Ishikawa (cell line): ENCODE measurements around the gene XPO5.

Experiments used
- CEBPB ChIP-seq: IDR thresholded peaks from 2 replicates; pipeline ENCODE4 v1.6.1; 2012
- CREB1 ChIP-seq: IDR thresholded peaks from 2 replicates; pipeline ENCODE4 v1.6.1; 2012; ENCODE audit warnings: low read depth
- EGR1 ChIP-seq: IDR thresholded peaks from 2 replicates; pipeline ENCODE4 v1.6.1; 2012
- EP300 ChIP-seq: IDR thresholded peaks from 2 replicates; pipeline ENCODE4 v1.6.1; 2012; ENCODE audit warnings: borderline replicate concordance
- MAX ChIP-seq: IDR thresholded peaks from 2 replicates; pipeline ENCODE4 v1.6.1; 2012
- NFIC ChIP-seq: IDR thresholded peaks from 2 replicates; pipeline ENCODE4 v1.6.1; 2012
- RAD21 ChIP-seq: IDR thresholded peaks from 2 replicates; pipeline ENCODE4 v1.6.1; 2012; ENCODE audit warnings: low read depth
- TAF1 ChIP-seq: IDR thresholded peaks from 2 replicates; pipeline ENCODE4 v1.6.1; 2012; ENCODE audit warnings: low read depth, mild to moderate bottlenecking
- TCF12 ChIP-seq: IDR thresholded peaks from 2 replicates; pipeline ENCODE4 v1.6.1; 2012; ENCODE audit warnings: low read depth
- TEAD4 ChIP-seq: IDR thresholded peaks from 2 replicates; pipeline ENCODE4 v1.6.1; 2012
- YY1 ChIP-seq: IDR thresholded peaks from 2 replicates; pipeline ENCODE4 v1.6.1; 2012; ENCODE audit warnings: low read depth
- TF ChIP-seq, protein P1 (sequence below): IDR thresholded peaks from 2 replicates; pipeline ENCODE4 v1.6.1; 2012; ENCODE audit warnings: low read depth, mild to moderate bottlenecking

- no peak for TF ChIP-seq CREB1
- no peak for TF ChIP-seq TEAD4
- no peak for TF ChIP-seq NFIC
- TF ChIP-seq, protein P1, sequence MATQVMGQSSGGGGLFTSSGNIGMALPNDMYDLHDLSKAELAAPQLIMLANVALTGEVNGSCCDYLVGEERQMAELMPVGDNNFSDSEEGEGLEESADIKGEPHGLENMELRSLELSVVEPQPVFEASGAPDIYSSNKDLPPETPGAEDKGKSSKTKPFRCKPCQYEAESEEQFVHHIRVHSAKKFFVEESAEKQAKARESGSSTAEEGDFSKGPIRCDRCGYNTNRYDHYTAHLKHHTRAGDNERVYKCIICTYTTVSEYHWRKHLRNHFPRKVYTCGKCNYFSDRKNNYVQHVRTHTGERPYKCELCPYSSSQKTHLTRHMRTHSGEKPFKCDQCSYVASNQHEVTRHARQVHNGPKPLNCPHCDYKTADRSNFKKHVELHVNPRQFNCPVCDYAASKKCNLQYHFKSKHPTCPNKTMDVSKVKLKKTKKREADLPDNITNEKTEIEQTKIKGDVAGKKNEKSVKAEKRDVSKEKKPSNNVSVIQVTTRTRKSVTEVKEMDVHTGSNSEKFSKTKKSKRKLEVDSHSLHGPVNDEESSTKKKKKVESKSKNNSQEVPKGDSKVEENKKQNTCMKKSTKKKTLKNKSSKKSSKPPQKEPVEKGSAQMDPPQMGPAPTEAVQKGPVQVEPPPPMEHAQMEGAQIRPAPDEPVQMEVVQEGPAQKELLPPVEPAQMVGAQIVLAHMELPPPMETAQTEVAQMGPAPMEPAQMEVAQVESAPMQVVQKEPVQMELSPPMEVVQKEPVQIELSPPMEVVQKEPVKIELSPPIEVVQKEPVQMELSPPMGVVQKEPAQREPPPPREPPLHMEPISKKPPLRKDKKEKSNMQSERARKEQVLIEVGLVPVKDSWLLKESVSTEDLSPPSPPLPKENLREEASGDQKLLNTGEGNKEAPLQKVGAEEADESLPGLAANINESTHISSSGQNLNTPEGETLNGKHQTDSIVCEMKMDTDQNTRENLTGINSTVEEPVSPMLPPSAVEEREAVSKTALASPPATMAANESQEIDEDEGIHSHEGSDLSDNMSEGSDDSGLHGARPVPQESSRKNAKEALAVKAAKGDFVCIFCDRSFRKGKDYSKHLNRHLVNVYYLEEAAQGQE: no peak
- no peak for TF ChIP-seq MAX
- TF ChIP-seq TAF1: no peak
- TF ChIP-seq EP300: no peak
- no peak for TF ChIP-seq TCF12
- no peak for TF ChIP-seq YY1
- no peak for TF ChIP-seq CEBPB
- TF ChIP-seq EGR1: no peak
- no peak for TF ChIP-seq RAD21
Measured at GRCh38 chr6:43625393-43625992, 49.7 kb upstream of the XPO5 start.
